ENCODE results near the gene TASP1. TPM values are rescaled to one million over a fixed set of nuclear protein-coding genes. Genes with fewer than 3 reads are reported as not detected.

The TASP1 gene
- total RNA-seq, 1 donor from 2014 or later, result 22.4 TPM

DNA sequence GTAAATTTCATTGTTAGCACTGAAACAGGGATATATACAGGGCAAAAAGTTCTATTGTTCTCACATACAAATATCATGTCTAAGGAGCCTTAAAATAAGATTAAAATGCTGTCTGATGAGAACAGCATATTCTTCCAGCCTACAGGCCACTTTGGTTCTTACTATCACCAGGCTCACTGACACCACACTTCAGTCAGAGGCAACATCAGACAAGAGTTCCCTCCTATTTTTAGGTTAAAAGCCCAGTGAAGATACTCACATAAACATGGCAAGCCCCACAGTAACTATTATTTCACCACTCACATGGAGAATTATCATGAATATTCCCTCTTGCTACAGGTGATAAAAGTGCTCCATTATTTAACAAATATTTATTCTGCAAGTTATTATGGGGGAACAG, 241.9 kb downstream of the TASP1 start:
- Mint-ChIP-seq H3K4me1 (ENCODE audit: low read depth) (no peaks in the 10 kb centered on the region), H3K27me3 (no peaks in the 10 kb centered on the region), H3K27ac (no peak overlapping the region), H3K36me3 (ENCODE audit: insufficient read depth) (peaks cover 1% of the 10 kb centered on the region), H3K4me3 (ENCODE audit: low read depth) (no peak overlapping the region), H3K9me3 (ENCODE audit: low read depth) (no peaks in the 10 kb centered on the region)
- TF ChIP-seq, protein P1, sequence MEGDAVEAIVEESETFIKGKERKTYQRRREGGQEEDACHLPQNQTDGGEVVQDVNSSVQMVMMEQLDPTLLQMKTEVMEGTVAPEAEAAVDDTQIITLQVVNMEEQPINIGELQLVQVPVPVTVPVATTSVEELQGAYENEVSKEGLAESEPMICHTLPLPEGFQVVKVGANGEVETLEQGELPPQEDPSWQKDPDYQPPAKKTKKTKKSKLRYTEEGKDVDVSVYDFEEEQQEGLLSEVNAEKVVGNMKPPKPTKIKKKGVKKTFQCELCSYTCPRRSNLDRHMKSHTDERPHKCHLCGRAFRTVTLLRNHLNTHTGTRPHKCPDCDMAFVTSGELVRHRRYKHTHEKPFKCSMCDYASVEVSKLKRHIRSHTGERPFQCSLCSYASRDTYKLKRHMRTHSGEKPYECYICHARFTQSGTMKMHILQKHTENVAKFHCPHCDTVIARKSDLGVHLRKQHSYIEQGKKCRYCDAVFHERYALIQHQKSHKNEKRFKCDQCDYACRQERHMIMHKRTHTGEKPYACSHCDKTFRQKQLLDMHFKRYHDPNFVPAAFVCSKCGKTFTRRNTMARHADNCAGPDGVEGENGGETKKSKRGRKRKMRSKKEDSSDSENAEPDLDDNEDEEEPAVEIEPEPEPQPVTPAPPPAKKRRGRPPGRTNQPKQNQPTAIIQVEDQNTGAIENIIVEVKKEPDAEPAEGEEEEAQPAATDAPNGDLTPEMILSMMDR (IDR thresholded peaks at IDR 0.05; ENCODE audit: unreplicated experiment), result no peak
- DNase-seq (ENCODE audit: low spot score, unreplicated experiment), result no peak

DNA sequence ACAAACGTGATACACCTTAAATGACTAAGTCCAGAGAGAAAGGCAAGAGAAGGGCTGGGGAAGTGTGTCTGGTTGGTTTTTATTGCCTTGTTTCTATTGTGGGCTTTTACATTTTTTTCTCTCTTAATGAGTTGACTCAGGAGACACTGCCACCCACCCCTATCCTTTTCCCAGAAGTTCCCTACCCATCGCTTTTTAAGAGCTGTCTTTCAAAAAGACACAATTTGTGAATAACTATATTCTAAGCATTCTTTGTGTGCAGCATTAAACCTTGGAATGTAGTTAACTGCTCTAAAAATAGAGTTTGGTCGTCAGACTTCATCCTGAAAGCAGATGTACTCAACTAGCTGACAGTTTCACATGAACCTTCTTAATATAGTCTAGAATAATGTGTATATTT, 242.7 kb downstream of the TASP1 start:
- no peak overlapping the region for H3K4me3 Mint-ChIP-seq (ENCODE audit: low read depth)

DNA sequence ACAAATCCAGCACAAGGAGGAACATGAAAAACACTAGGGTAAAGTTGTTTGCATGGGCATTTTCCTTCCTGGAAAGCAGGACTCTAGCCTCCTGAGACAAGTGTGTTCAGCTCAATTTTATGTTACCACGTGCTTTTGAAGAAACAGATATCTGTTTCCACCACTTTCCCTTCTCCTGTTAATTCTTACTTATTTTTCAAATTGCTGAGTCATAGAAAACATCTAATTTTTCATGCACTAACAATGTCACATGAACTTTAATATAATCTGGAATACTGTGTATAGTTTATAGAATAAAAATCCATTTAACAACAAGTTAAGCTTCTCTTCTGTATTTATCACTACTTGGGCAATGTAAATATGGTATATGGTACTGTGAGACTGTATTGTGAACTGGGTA, 243.5 kb downstream of the TASP1 start:
- Mint-ChIP-seq H3K36me3 (ENCODE audit: insufficient read depth) (peaks cover 1% of the 10 kb centered on the region), H3K4me1 (ENCODE audit: low read depth) (no peaks in the 10 kb centered on the region), H3K27ac (no peak overlapping the region), H3K27me3 (no peaks in the 10 kb centered on the region), H3K9me3 (ENCODE audit: low read depth) (no peaks in the 10 kb centered on the region), H3K4me3 (ENCODE audit: low read depth) (no peak overlapping the region)
- TF ChIP-seq, protein P1 (IDR thresholded peaks at IDR 0.05; ENCODE audit: unreplicated experiment), result no peak
- no peak for DNase-seq (ENCODE audit: low spot score, unreplicated experiment)

More for the DNA sequence above, 242.7 kb downstream of the TASP1 start:
- DNase-seq (ENCODE audit: low spot score, unreplicated experiment), result no peak
- no peaks in the 10 kb centered on the region for H3K9me3 Mint-ChIP-seq (ENCODE audit: low read depth)
- H3K36me3 Mint-ChIP-seq (ENCODE audit: insufficient read depth), result peaks cover 1% of the 10 kb centered on the region
- H3K4me1 Mint-ChIP-seq (ENCODE audit: low read depth), result no peaks in the 10 kb centered on the region
- TF ChIP-seq, protein P1 (IDR thresholded peaks at IDR 0.05; ENCODE audit: unreplicated experiment), result no peak
- no peak overlapping the region for H3K27ac Mint-ChIP-seq
- H3K27me3 Mint-ChIP-seq, result no peaks in the 10 kb centered on the region

DNA sequence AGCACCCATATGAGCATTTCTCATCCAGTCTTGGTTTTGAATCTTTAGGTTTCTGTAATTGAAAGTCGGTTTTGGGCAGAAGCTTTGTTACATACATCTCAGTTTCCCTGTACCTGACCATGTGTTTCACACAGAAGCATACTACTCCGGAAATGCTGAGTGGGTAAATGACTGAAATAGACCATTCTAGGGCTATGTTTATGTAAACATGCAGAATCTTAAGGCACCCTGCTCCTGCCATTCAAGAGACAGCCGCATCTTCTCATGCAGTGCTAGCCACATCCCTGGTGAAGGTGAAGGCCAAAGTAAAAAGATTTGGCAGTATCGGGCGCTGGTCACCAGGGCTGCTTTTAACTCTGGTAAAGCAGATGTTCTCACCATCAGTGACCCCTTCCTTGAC, 246.3 kb downstream of the TASP1 start:
- Mint-ChIP-seq H3K27me3 (no peaks in the 10 kb centered on the region), H3K27ac (no peak overlapping the region), H3K4me3 (ENCODE audit: low read depth) (no peak overlapping the region), H3K4me1 (ENCODE audit: low read depth) (no peaks in the 10 kb centered on the region), H3K9me3 (ENCODE audit: low read depth) (no peaks in the 10 kb centered on the region), H3K36me3 (ENCODE audit: insufficient read depth) (peaks cover 11% of the 10 kb centered on the region)
- DNase-seq (ENCODE audit: low spot score, unreplicated experiment), result no peak
- TF ChIP-seq, protein P1 (IDR thresholded peaks at IDR 0.05; ENCODE audit: unreplicated experiment), result no peak

DNA sequence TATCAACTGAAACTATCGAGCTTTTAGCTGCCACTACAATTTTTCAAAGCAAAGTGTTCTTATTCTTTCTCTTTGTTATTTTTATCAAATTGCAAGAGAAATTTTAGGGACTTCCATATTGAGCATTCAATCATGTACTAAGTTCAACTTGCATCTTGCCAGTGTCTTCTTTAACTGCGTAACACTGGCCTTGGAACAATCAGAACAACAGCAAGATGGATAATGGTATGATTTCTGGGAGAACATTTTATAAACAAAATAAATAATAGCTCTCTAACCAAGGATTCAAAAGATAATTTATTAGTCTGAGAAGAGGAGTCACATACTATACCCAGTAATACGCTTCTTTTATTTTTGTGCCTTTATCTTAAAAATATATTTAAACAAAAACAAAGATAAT, 249.6 kb downstream of the TASP1 start:
- Mint-ChIP-seq H3K4me1 (ENCODE audit: low read depth) (no peaks in the 10 kb centered on the region), H3K4me3 (ENCODE audit: low read depth) (no peak overlapping the region), H3K27me3 (no peaks in the 10 kb centered on the region), H3K9me3 (ENCODE audit: low read depth) (no peaks in the 10 kb centered on the region), H3K36me3 (ENCODE audit: insufficient read depth) (peaks cover 20% of the 10 kb centered on the region), H3K27ac (no peak overlapping the region)
- DNase-seq (ENCODE audit: low spot score, unreplicated experiment), result no peak
- TF ChIP-seq, protein P1 (IDR thresholded peaks at IDR 0.05; ENCODE audit: unreplicated experiment), result no peak

Data from progenitor cell of endocrine pancreas (in vitro differentiated cells).